Hypothalamus (tissue), 51 donors: ENCODE data around the gene SLC36A2.
"Not testable (repeated sequence)": the region's sequence is repeated elsewhere in the genome, so short reads cannot be mapped to it uniquely, and the experiment has no call there.

Experiments used
- DNase-seq, 51 donors: peaks; one replicate each; lab custom pipeline; 2025; lab: John Stamatoyannopoulos, UW

The SLC36A2 gene

GRCh38 chr5:151327585-151327984 lies 19.8 kb downstream of the SLC36A2 start:
- no peak for DNase-seq

- DNase-seq: no peak
Observed at GRCh38 chr5:151326266-151326665, 21.1 kb downstream of the SLC36A2 start.

- DNase-seq: no peak
Observed at GRCh38 chr5:151320481-151320880, 26.9 kb downstream of the SLC36A2 start.

- peak in 12 of 51 donors; percentile 10 to 33 (median 16) for DNase-seq
Observed at GRCh38 chr5:151318850-151319732, 28.3 kb downstream of the SLC36A2 start.

- DNase-seq: no peak
Observed at GRCh38 chr5:151317871-151318270, 29.5 kb downstream of the SLC36A2 start.

GRCh38 chr5:151315998-151316597 lies 31.3 kb downstream of the SLC36A2 start:
- peak in 29 of 51 donors; percentile 2 to 61 (median 16) for DNase-seq

- no peak for DNase-seq
Observed at GRCh38 chr5:151313357-151313756, 34.0 kb downstream of the SLC36A2 start.

- DNase-seq: no peak
Observed at GRCh38 chr5:151312756-151313324, 34.5 kb downstream of the SLC36A2 start.

- no peak for DNase-seq
Observed at GRCh38 chr5:151310932-151311331, 36.4 kb downstream of the SLC36A2 start.

- not testable (repeated sequence) for DNase-seq
Observed at GRCh38 chr5:151309821-151310220, 37.5 kb downstream of the SLC36A2 start.

GRCh38 chr5:151309266-151309665 lies 38.1 kb downstream of the SLC36A2 start:
- DNase-seq: not testable (repeated sequence)

GRCh38 chr5:151303666-151304065 lies 43.7 kb downstream of the SLC36A2 start, which contains the start of gene SLC36A3:
TSS of gene SLC36A3 (minus strand) at chr5:151303766. CDS start at chr5:151303354, 412 bp downstream.
- no peak for DNase-seq

- DNase-seq: peak in 2 of 51 donors; percentile 9 to 10
Observed at GRCh38 chr5:151298063-151298855, 49.1 kb downstream of the SLC36A2 start.

- DNase-seq: no peak
Observed at GRCh38 chr5:151296974-151297373, 50.4 kb downstream of the SLC36A2 start.

GRCh38 chr5:151296478-151296830 lies 50.9 kb downstream of the SLC36A2 start:
- no peak for DNase-seq

GRCh38 chr5:151295791-151296477 lies 51.4 kb downstream of the SLC36A2 start:
- DNase-seq: no peak

- no peak for DNase-seq
Observed at GRCh38 chr5:151295138-151295537, 52.2 kb downstream of the SLC36A2 start.

- no peak for DNase-seq
Observed at GRCh38 chr5:151293624-151294023, 53.7 kb downstream of the SLC36A2 start.

GRCh38 chr5:151288180-151288579 lies 59.2 kb downstream of the SLC36A2 start:
- no peak for DNase-seq

GRCh38 chr5:151286246-151286645 lies 61.1 kb downstream of the SLC36A2 start:
- DNase-seq: no peak
